HPDE6-E6E7 (cell line): ENCODE data around the gene SH3RF2.

ENCODE experiments used
- DNase-seq: peaks from one replicate; pipeline ENCODE4 v3.0.0; 2011; ENCODE audit warnings: missing footprints; ENCODE audit errors: extremely low spot score

Gene SH3RF2

DNA sequence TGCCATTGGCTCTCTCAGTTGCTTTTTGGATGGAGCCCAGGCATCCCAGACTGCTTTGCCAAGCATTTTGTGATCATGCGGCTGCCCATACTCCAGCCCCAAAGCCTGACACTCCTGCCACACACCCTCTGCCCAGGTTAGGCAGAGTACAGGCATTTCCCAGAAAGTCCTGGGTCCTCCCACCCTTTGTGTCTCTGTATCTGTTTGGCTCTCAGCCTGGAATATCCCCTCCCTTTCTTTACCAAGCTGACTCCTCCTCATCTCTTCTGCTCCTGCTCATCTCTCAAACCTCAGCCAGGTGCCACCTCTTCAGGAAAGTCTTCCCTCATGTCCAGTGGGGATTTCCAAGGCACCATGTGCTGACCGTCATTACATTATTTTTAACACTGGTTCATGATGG, 14.3 kb upstream of the SH3RF2 start:
- no peak for DNase-seq

DNA sequence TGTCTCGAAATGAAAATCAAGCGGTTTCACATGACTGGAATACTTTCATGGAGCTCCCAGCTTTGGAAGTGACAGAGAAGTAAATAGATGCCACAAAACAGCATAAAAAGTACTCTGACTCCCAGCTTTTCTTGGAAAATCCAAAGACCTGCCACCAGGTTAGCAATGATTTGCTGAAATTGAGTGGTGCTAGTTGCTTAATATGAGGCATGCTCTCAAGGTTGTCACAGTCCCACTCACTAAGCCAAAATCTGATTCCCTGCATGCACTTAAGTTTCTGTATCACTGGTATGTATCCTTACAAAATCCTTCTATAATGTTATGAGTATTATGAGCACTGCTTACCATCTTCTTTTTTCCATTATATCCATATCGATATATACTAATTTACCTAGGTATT, 13.0 kb upstream of the SH3RF2 start:
- DNase-seq, result no peak

- no peak for DNase-seq
These were observed 11.5 kb upstream of the SH3RF2 start for GRCh38 chr5:145924849-145925248.

GRCh38 chr5:145925353-145925752, 11.0 kb upstream of the SH3RF2 start:
- DNase-seq, result no peak

DNA sequence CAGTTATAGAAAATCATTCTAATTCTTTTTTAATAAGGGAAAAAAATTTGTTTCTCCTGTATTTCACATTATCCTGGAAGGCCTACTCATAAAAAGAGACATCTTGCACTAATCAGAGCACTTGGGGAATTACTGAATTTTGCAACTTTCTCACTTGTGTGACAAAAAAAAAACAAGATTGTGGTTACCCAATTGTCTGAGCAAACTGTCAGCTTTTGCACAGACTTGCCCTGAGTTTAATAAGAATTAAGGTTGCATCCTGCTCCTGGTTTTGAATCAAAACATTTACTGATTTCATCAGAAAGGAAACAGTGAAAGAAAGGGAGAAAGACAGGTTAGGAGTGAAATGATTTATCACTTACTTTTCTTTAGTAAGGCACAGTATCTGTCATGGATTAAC, 10.6 kb upstream of the SH3RF2 start:
- DNase-seq, result no peak

GRCh38 chr5:145931718-145932117, 4.7 kb upstream of the SH3RF2 start:
- DNase-seq, result no peak

- no peak for DNase-seq
These were observed 2.1 kb upstream of the SH3RF2 start for GRCh38 chr5:145934276-145934675.

- peak; percentile 91 for DNase-seq
These were observed 1.3 kb downstream of the SH3RF2 start for GRCh38 chr5:145937432-145938250.

DNA sequence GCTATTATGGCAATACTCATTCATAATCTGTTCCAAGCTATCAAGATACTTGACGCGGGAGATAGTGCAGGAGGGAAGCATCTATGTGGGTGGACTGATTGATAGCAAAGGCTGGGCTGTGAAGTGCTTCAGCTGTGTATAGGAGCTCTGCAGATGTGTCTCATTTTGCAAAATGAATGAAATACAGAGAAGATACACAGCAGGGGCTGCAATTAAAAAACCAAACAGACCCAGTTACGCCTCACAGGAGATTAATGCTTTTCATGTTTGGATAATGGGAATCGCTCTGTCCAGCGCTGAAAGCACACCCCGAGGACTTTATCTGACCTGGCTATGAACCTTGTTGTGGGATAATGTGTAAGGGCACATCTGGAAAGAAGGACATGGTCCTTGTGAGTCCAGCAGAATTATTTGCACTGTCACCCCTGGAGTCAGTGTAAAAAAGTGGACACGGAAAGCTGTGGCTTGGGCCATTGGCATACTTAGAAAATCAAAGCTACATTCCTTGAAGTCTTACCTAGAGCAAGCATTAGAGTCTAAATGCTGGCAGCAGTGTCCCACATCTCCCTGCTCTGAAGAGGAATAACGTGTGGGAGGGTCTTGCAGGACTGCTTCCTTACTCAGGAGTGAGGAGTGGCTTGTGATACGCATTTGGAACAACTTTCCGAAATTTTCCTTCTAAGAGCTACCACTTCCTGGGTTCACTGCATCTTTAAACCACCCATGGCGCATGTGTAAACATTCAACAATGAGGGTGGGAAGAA, 2.6 kb downstream of the SH3RF2 start:
- no peak for DNase-seq

DNA sequence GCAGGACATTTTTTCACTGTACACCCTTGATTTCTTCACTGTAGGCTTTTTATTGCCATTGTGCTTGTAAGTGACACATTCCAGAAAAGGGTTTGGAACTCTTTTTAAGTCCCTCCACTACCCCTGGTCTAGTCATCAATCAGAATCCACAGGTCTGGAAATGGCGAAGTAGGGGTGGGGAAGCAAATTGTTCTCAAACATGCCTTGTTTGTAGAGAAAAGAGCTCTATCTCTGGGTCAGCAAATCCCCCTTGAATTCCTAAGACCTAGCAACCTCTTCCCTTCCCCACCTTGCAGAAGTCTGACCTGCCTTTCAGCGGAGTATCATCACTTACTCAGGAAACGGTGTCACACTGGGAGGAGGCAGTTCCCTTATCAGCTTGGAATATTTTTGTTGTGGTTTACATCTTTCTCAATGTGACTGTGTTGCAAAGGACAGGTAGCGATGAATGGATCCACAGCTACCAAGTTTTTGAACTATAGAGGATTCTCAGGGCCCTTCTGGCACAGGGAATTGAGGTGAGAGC, 3.2 kb downstream of the SH3RF2 start:
- no peak for DNase-seq

- no peak for DNase-seq
These were observed 4.7 kb downstream of the SH3RF2 start for GRCh38 chr5:145941096-145941447.

DNA sequence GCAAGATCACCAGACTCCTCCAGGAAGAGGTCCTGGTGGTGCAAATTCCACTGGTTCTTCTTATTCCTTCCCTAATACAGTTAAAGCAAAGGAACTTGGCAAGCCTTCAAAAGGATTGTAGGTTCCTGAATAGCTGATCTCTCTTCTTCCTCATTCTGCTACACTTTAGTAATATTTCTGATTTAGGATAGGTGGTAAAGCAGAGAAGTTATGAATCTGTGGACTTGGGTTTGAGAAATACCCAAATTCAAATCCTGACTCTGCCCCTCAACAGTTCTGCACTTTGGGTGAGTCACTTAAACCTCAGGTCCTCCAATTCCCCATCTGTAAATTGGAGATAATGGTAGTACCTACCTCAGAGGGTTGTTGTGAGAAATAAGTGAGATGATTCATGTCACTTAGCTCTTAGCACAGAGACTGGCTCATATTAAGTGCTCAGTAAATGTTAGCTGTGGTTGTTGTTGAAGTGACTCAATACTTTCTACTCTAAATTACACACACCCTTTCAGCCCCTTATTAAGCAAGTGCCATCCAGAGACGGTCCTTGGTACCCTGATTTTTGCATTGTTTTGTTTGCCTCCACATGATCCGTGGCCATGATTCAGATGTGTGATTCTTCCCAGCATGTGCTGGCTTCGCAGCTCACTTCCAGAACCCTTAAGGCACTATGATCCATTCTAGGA, 5.2 kb downstream of the SH3RF2 start:
- DNase-seq, result no peak

GRCh38 chr5:145942201-145942600, 5.8 kb downstream of the SH3RF2 start:
- no peak for DNase-seq

- DNase-seq, result no peak
These were observed 6.4 kb downstream of the SH3RF2 start for GRCh38 chr5:145942749-145943148.

- no peak for DNase-seq
These were observed 7.3 kb downstream of the SH3RF2 start for GRCh38 chr5:145943674-145944121.

DNA sequence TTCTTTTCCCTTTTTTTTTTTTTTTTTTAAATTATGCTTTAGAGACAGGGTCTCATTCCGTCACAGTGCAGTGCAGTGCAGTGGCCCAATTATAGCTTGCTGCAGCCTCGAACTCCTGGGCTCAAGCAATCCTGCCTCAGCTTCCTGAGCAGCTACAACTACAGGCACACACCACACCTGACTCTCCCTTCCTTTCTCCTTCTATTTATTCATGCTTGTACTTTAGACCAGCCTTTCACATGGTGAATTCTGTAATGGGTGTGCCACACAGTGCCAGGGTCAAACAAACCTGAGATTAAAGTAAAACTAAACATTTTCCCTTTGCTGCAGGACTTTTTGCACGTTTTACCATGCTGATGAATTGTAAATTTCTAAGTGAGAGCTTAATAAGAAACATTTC, 8.0 kb downstream of the SH3RF2 start:
- no peak for DNase-seq

DNA sequence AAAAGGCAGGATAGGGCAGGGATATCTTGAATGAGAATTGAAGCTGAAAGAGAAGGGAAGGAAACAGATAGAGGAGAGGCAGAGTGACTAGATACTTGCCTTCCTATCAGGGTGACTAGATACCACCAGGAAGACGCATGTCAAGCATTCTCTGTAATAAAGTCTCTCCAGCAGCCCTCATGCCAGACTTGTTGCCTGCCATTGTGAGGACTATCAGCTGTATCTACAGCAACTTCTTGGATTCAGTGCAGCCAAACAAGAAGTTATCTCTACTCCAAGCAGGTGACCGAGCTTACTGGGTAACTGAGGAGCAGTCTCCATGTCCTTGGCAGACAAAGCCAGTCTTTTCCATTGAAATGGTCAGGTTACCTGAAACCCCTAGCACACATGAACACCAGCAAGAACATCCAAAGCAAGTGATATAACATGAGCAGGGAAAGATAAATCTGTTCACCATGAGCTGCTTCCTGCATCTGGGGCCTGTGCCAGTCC, 9.3 kb downstream of the SH3RF2 start:
- no peak for DNase-seq

GRCh38 chr5:145946112-145946861, 9.9 kb downstream of the SH3RF2 start:
- DNase-seq, result no peak

- DNase-seq, result no peak
These were observed 11.2 kb downstream of the SH3RF2 start for GRCh38 chr5:145947581-145947980.

- DNase-seq, result no peak
These were observed 11.7 kb downstream of the SH3RF2 start for GRCh38 chr5:145948047-145948446.

GRCh38 chr5:145948921-145949320, 12.5 kb downstream of the SH3RF2 start:
- no peak for DNase-seq
